Measurements from ENCODE around the gene TTBK2.

DNA sequence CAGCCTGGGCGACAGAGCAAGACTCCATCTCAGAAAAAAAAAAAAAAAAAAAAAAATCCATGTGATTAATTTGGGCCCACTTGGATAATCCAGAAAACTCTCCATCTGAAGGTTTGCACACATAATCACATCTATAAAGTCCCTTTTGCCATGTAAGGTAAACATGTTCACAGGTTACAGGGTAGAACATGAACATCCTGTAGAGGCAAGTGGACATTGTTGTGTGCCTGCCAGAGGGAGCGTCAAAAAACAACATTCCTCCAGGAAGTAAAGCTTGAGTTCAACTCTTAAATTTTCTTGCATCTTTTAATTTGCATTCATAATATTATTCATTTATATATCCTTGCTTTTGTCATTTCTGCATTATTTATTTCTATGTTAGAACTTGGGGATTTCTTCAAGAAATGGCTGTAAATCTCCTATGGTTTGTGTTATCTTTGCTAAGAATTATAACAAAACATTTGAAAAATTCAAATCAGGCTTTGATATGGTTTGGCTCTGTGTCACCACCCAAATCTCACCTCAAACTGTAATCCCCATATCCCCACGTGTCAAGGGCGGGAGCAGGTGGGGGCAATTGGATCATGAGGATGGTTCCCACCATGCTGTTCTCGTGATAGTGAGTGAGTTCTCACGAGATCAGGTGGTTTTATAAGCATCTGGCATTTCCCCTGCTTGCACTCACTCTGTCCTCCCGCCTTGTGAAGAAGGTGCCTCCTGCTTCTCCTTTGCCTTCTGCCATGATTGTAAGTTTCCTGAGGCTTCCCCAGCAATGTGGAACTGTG lies 11.3 kb upstream of the TTBK2 start:
- TF ChIP-seq, protein P1, sequence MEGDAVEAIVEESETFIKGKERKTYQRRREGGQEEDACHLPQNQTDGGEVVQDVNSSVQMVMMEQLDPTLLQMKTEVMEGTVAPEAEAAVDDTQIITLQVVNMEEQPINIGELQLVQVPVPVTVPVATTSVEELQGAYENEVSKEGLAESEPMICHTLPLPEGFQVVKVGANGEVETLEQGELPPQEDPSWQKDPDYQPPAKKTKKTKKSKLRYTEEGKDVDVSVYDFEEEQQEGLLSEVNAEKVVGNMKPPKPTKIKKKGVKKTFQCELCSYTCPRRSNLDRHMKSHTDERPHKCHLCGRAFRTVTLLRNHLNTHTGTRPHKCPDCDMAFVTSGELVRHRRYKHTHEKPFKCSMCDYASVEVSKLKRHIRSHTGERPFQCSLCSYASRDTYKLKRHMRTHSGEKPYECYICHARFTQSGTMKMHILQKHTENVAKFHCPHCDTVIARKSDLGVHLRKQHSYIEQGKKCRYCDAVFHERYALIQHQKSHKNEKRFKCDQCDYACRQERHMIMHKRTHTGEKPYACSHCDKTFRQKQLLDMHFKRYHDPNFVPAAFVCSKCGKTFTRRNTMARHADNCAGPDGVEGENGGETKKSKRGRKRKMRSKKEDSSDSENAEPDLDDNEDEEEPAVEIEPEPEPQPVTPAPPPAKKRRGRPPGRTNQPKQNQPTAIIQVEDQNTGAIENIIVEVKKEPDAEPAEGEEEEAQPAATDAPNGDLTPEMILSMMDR (IDR thresholded peaks at IDR 0.05): no peak
- TF ChIP-seq ZFX (IDR thresholded peaks at IDR 0.05; ENCODE audit: borderline replicate concordance): no peak

Measured in 22Rv1 (cell line).